HG02798 (cell line): ENCODE results near the gene MUCL3.
"Not testable (repeated sequence)": the region's sequence is repeated elsewhere in the genome, so short reads cannot be mapped to it uniquely, and the experiment has no call there.

Source experiments
- ATAC-seq: cut with Tn5 transposase; IDR thresholded peaks from one replicate; pipeline ENCODE4 v1.9.1; 2021; ENCODE audit warnings: mild to moderate bottlenecking; ENCODE audit not compliant: unreplicated experiment, poor library complexity

The MUCL3 gene, protein sequence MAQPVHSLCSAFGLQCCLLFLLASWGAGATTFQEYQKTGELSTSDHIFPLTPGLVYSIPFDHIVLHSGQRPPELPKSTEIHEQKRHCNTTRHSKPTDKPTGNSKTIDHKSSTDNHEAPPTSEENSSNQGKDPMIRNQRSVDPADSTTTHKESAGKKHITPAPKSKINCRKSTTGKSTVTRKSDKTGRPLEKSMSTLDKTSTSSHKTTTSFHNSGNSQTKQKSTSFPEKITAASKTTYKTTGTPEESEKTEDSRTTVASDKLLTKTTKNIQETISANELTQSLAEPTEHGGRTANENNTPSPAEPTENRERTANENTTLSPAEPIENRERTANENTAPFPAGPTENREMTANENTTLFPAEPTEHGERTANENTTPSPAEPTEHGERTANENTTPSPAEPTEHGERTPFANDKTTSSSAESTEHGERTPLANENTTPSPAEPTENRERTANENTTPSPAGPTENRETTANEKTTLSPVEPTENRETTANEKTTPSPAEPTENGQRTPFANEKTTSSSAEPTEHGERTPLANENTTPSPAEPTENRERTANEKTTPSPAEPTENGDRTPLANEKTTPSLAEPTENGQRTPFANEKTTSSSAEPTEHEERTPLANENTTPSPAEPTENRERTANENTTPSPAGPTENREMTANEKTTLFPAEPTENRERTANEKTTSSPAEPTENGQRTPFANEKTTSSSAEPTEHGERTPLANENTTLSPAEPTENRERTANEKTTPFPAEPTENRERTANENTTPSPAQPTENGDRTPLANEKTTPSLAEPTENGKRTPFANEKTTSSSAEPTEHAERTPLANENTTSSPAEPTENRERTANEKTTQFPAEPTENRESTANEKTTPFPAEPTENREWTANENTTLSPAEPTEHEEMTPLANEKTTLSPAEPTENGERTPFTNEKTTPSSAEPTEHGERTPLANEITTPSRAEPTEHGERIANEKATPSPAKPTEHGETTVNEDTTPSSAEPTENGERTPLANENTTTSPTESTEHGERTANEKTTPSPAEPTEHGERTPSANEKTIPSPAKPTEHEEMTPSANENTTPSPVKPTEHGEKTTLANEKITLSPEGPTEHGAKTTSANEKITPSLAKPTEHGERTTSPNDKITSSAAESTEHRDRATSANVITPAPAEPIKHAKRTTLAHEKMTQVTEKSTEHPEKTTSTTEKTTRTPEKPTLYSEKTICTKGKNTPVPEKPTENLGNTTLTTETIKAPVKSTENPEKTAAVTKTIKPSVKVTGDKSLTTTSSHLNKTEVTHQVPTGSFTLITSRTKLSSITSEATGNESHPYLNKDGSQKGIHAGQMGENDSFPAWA (N-terminal part only)

DNA sequence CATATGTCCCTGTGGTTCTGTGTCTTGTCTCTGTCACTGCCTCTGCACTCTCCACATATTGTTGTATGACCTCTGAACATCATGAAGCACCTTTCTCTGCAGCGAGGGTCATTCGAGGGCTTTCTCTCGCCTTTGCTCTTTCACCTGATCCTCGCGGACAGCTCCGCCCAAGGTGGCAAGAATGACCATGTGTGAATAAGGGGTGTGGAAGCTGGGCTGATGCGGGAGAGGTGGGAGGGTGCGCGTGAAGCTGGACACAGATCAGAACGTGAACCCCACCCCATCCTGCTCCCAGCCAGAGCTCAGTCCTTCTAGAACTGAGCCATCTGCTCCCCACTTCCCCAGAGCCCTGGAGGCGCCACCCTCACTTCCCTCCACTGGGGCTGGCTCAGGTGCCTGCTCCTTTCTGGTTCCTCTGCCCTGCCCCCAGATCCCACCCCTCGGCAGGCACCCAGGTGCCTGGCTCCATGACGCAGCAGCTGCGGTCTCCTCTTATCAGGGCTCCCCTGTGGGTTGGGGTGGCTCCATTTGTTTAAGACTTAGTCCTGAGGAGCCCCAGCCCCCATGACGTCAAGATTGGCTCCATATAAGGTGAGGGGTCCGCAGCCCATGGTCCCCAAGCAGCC is at the start of gene MUCL3:
TSS of gene MUCL3 (plus strand) at position 613 of the 626 bp plus-strand sequence. CDS start 27 bp downstream, outside the sequence.
- ATAC-seq: no peak

DNA sequence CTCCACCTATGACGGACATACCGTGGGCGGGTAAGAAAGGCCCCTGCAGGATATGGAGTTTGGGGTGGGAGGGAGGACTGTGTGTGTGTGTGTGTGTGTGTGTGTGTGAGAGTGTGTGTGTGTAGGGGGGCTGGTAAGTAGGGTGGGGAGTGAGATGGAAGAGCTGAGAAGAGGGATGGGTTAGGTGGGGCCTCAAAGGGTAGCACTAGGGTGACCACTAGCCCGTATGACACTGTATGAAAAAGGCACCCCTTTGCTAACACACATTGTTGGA is 49.4 kb upstream of the MUCL3 start:
- no peak for ATAC-seq

DNA sequence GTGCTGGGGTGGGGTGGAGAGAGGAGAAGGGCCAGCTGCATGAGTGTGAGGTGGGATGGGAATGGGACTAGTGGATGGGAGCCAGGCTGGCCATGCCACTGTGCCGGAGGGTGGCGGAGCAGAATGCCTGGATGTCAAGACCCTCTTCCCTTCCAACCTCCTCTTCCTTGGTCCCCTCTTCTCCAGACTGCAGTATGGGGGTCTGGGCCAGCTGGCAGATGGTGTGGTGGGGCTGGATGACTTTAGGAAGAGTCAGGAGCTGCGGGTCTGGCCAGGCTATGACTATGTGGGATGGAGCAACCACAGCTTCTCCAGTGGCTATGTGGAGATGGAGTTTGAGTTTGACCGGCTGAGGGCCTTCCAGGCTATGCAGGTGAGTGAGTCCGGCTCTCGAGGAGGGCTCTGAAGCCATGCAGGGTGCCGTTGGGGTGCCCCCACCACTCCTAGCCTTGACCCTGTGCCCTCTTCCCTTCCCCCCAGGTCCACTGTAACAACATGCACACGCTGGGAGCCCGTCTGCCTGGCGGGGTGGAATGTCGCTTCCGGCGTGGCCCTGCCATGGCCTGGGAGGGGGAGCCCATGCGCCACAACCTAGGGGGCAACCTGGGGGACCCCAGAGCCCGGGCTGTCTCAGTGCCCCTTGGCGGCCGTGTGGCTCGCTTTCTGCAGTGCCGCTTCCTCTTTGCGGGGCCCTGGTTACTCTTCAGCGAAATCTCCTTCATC is 48.8 kb upstream of the MUCL3 start:
- ATAC-seq: no peak

DNA sequence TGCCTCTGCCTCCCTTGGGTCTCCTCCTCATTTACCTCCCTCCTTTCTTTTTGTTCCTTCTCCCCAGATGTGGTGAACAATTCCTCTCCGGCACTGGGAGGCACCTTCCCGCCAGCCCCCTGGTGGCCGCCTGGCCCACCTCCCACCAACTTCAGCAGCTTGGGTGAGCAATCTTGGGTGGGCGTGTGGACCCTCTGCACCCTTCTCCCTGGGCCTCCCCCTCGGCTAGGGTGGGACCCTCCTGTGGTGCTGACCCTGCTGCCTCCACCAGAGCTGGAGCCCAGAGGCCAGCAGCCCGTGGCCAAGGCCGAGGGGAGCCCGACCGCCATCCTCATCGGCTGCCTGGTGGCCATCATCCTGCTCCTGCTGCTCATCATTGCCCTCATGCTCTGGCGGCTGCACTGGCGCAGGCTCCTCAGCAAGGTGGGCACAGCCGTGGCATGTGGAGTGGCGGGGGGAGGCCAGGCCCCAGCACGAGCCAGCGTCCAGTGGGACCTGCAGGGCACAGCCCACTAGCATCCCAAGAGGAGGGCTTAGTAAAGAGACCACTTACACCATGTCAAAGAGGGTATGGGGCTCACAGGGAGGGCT is 47.7 kb upstream of the MUCL3 start:
- ATAC-seq: no peak

DNA sequence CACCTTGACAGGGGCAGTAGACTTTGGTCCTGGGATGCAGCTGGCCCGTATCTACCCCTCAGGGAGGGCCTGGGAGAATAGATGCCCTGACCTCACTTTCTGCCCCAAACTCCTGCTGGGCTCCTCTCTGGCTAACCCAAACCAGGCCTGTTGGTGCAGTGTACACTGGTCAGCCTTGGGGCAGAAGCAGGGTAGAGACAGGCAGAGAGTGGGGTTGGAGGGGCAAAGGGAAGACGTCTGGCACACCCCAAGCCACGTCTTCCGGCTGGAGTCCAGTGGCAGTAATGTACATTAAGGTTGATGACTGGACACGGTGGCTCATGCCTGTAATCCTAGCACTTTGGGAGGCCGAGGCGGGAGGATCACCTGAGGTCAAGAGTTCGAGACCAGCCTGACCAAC is 47.1 kb upstream of the MUCL3 start:
- ATAC-seq: no peak

DNA sequence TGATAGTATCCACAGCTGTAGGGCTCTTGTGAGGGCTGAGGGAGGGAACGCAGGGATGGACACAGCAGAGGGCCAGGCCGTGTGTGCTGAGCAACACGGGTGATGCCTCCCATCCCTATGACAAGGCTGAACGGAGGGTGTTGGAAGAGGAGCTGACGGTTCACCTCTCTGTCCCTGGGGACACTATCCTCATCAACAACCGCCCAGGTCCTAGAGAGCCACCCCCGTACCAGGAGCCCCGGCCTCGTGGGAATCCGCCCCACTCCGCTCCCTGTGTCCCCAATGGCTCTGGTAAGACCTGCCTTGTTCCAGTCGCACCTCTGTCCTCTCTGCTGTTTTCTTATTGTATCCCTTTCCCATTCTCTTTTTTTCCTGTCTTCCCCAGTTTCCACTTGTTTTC is 46.4 kb upstream of the MUCL3 start:
- no peak for ATAC-seq

DNA sequence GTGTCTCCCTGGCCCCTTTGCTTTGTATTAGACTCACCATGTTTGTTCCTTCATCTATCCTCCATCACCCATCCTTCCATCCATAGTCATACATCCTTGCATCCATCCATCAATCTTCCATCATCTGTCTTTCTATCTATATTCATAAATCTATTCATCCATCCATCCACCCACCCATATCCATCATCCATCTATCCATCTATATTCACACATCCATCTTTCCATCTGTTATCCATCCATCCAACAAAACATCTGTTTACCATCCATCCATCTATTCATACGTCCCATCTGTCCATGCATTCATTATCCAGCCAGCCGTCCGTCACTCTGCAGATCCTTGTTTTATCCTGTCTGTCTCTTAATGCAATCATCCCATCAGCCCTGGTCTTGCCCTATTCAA is 45.8 kb upstream of the MUCL3 start:
- no peak for ATAC-seq

DNA sequence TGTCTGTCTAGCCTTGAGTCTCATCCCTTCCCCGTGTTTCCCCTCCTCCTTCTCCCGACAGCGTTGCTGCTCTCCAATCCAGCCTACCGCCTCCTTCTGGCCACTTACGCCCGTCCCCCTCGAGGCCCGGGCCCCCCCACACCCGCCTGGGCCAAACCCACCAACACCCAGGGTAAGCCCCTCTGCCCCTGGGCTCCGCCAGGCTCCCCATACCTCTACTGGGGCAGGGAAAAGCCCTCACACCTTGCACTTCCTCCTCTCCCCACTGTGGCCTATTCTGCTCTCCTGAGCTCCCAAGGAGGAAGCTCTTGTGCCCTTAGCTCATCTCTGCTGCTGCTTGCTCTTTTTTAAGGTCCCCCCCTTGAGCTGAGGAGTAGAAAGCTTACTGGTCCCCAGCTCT is 45.4 kb upstream of the MUCL3 start:
- ATAC-seq: no peak

DNA sequence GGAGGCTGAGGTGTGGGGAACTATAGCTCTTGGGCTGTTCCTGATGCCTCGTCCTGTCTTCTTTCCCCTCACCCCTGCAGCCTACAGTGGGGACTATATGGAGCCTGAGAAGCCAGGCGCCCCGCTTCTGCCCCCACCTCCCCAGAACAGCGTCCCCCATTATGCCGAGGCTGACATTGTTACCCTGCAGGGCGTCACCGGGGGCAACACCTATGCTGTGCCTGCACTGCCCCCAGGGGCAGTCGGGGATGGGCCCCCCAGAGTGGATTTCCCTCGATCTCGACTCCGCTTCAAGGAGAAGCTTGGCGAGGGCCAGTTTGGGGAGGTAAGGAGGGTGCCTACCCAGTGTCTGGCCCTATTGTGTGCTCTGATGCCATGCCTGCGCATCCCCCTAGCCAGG is 44.2 kb upstream of the MUCL3 start:
- ATAC-seq: no peak

DNA sequence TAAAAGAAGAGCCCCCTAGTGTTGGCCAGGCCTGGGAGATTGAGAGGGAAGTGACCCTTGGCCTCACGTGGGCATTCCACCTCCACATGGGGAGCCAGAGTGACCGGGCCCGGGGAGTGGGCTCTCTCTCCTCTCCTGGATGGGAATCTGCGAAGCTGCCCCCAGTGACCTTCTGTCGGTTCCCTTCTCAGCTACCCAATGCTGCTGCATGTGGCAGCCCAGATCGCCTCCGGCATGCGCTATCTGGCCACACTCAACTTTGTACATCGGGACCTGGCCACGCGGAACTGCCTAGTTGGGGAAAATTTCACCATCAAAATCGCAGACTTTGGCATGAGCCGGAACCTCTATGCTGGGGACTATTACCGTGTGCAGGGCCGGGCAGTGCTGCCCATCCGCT is 42.9 kb upstream of the MUCL3 start:
- ATAC-seq: no peak

DNA sequence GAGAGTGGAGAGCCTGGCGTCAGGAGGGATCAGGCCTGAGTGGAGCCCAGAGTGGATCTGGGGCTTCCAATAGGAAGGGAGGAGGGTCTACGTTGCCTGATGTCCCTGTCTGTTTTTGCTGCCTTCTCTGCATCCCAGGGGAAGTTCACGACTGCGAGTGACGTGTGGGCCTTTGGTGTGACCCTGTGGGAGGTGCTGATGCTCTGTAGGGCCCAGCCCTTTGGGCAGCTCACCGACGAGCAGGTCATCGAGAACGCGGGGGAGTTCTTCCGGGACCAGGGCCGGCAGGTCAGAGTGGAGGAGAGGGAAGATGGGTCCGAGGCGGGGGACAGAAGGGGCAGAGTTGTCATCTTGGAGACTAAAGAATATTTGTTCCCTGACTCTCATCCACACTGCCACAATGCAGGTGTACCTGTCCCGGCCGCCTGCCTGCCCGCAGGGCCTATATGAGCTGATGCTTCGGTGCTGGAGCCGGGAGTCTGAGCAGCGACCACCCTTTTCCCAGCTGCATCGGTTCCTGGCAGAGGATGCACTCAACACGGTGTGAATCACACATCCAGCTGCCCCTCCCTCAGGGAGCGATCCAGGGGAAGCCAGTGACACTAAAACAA is 41.9 kb upstream of the MUCL3 start:
- no peak for ATAC-seq

DNA sequence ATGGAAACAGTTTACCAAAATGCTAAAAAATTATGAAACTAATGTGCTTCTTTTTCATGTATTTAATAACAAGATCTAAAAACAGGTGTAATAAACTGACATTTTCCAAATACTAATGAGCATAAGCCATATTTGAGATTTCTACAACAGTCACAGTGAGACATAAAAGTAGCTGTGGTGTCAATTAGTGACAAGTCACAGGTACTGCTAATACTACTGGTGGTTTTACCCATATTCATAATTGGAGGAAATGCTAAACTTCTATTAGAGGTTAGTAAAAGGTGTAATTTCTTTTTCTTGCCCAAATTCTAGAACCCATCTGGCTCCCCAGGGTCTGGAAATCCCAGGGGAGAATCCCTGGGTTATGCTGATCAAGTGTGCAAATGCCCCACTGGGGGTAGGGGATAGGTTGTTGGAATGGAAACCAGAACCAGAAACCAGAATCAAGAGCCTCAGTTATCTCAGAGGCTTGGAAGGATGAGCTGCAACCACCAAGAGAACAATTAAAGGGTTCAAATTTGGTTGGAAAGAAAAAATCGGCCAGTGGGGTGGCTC is 39.8 kb upstream of the MUCL3 start:
- ATAC-seq: no peak

DNA sequence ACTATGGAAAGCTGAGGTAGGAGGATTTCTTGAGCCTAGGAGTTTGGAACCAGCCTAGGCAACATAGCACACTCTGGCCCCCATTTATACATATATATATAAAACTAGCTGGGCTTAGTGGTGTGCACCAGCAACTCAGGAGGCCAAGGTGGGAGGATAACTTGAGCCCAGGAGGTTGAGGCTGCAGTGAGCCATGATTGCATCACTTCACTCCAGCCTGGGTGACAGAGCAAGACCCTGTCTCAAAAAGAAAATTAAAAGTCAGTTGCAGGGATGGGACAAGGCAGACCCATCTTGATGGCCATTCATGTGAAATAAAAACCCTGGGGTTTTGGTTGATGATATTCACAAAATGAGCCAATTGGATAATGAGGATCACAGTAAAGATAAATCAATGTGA is 39.3 kb upstream of the MUCL3 start:
- ATAC-seq: no peak

DNA sequence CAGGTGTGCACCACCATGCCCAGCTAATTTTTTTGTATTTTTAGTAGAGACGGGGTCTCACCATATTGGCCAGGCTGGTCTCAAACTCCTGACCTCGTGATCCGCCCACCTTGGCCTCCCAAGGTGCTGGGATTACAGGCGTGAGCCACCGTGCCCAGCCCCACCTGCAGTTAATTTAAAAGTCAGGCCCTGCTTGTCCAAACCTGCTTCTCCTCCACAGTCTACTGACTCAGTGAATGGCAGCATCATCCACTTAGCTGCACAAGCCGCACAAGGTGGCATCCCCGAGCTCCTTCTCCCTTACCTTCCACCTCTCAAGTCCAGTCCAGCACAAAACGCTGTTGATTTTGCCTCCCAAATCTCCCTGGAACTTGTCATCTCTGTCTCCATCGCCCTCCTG is 38.6 kb upstream of the MUCL3 start:
- not testable (repeated sequence) for ATAC-seq

DNA sequence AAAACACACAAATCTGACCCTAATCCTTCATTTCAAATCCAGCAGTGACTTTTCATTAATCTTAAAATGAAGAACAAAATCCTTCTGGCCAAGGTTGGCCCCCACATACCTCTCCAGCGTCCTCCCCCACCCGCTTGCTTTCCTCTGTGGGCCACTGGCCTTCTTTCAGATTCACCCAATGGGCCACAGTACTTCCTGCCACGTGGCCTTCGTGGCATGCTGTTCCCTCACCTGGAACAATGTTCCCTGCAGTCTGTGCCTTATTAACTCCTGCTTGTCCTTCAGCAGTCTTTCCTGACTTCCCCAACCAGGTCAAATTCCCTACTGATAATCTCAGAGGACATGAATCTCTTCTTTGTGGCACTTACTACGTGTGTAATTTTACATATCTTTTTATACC is 38.1 kb upstream of the MUCL3 start:
- ATAC-seq: no peak

DNA sequence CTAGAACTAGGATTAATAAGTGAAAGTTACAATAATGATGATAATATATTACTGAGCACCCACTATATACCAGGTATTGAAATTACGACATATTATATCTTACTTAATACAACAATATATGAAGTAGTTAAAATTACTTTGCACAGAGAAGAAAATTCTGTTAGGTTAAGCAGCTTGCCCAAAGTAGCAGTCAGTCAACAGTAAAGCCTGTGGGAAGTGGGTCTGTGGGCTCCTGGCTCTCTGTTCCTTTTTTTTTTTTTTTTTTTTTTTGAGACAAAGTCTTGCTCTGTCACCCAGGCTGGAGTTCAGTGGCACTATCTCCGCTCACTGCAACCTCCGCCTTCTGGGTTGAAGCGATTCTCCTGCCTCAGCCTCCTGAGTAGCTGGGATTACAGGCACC is 37.5 kb upstream of the MUCL3 start:
- ATAC-seq: no peak

DNA sequence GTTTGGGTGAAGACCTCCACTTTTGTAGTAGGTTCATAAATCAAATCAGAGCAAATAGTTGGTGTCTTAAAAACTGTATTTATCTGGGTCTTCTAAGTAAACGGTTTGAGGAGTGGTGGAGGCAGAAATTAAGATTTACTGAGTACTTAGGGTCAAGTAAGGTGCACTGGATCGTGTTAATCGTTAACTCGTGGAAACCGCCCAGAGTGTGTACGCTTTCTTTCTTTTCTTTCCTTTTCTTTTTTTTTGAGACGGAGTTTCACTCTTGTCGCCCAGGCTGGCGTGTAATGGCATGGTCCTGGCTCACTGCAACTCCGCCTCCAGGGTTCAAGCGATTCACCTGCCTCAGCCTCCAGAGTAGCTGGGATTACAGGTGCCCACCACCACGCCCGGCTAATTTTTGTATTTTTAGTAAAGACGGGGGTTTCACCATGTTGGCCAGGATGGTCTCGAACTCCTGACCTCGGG is 33.4 kb upstream of the MUCL3 start:
- not testable (repeated sequence) for ATAC-seq

DNA sequence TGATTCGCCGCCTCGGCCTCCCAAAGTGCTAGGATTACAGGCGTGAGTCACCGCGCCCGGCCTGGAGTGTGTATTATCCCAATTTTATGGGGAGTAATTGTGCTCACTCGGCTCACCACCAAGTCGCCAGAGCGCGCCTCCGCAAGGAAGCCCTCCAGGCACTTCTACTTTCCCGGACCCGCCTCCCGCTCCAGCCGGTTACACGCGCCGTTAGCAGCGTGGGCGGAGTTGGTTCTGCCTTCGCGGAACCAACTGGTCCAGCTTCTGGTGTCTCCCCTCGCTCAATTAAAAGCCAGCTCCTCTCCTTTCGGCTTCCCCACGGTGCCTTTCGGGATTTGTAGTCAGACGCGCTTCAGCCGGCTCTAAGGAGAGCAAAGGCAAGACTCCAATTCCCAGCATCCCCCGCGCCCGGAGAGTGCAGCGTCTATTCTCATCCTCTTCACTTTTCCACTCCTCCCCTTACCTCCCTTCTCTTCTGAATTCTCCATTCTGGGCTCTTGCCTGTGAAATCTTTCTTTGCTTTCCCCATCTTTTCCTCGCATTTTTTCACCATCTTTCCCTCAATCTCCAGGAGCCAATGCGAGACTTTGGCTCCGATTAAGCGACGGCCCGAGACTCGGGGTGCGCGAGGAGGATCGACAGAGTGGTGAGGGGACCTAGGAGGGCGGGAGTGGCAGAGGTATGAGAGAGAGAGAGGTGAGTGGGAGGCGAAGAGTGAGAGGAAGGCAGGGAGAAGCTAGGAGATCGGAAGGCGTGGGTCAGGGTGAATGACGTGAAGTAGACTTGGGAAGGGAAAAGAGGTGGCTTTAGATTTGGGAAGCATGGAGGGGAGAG is 32.8 kb upstream of the MUCL3 start, which contains the start of gene GTF2H4:
TSS of gene GTF2H4 (plus strand) at position 450 of the 834 bp plus-strand sequence.
- peak; percentile 96 for ATAC-seq
